WTC11 (cell line): ENCODE results near the gene FRAT2.

ENCODE experiments used
- ESRRA ChIP-seq: sonication (generic); formaldehyde crosslinking; IDR thresholded peaks from 2 replicates; pipeline ENCODE4 v1.8.1; 2022; ENCODE audit warnings: mild to moderate bottlenecking, missing genetic modification reagents, borderline replicate concordance
- SP1 ChIP-seq: sonication (generic); formaldehyde crosslinking; conservative IDR thresholded peaks from 2 replicates; pipeline ENCODE4 v1.8.1; 2022; ENCODE audit warnings: missing genetic modification reagents
- ZBTB21 ChIP-seq: sonication (generic); formaldehyde crosslinking; IDR thresholded peaks from 2 replicates; pipeline ENCODE4 v1.8.1; 2023; ENCODE audit warnings: mild to moderate bottlenecking, missing genetic modification reagents, borderline replicate concordance
- TF ChIP-seq, protein P1 (sequence below): fragments of 200-600 bp; IDR thresholded peaks from 2 replicates; pipeline ENCODE4 v1.8.0; 2022; ENCODE audit warnings: antibody characterized with exemption
- TF ChIP-seq, protein P2 (sequence below): sonication (generic); formaldehyde crosslinking; IDR thresholded peaks from 2 replicates; pipeline ENCODE4 v1.8.1; 2023; ENCODE audit warnings: mild to moderate bottlenecking, missing genetic modification reagents, borderline replicate concordance
- TF ChIP-seq, protein P3 (sequence below): sonication (generic); formaldehyde crosslinking; IDR thresholded peaks from 2 replicates; pipeline ENCODE4 v1.8.0; 2022; ENCODE audit warnings: mild to moderate bottlenecking, missing genetic modification reagents
- TF ChIP-seq, protein P4 (sequence below): sonication (generic); formaldehyde crosslinking; IDR thresholded peaks from 2 replicates; pipeline ENCODE4 v1.8.1; 2023; ENCODE audit warnings: mild to moderate bottlenecking, moderate library complexity, missing genetic modification reagents
- TF ChIP-seq, protein P5 (sequence below): sonication (generic); formaldehyde crosslinking; IDR thresholded peaks from 2 replicates; pipeline ENCODE4 v1.8.0; 2023; ENCODE audit warnings: missing genetic modification reagents

DNA sequence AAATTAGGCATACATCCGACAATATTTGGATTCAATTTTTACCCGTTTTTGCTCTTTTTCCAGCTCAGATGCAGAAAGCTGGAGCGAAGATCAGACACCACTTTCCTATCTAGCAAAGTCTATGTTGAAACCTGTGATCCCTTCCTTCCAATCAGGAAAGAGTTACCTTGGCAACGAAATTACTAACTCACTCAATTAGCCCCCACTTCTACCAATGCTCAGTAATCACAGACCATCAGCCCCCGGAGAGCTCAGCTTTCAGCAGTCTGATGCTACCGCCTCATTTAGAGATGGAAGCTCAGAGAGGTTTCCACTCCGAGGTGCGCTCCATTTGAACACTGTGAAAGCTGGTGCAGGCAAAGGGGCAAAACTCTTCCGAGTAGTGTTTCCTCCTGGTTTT is 8.8 kb downstream of the FRAT2 start:
- TF ChIP-seq, protein P1, sequence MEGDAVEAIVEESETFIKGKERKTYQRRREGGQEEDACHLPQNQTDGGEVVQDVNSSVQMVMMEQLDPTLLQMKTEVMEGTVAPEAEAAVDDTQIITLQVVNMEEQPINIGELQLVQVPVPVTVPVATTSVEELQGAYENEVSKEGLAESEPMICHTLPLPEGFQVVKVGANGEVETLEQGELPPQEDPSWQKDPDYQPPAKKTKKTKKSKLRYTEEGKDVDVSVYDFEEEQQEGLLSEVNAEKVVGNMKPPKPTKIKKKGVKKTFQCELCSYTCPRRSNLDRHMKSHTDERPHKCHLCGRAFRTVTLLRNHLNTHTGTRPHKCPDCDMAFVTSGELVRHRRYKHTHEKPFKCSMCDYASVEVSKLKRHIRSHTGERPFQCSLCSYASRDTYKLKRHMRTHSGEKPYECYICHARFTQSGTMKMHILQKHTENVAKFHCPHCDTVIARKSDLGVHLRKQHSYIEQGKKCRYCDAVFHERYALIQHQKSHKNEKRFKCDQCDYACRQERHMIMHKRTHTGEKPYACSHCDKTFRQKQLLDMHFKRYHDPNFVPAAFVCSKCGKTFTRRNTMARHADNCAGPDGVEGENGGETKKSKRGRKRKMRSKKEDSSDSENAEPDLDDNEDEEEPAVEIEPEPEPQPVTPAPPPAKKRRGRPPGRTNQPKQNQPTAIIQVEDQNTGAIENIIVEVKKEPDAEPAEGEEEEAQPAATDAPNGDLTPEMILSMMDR, result no peak
- TF ChIP-seq SP1 (CRISPR knock-in tag) (no peak), ZBTB21 (CRISPR knock-in tag) (no peak), ESRRA (CRISPR knock-in tag) (no peak)
- TF ChIP-seq, protein P2, sequence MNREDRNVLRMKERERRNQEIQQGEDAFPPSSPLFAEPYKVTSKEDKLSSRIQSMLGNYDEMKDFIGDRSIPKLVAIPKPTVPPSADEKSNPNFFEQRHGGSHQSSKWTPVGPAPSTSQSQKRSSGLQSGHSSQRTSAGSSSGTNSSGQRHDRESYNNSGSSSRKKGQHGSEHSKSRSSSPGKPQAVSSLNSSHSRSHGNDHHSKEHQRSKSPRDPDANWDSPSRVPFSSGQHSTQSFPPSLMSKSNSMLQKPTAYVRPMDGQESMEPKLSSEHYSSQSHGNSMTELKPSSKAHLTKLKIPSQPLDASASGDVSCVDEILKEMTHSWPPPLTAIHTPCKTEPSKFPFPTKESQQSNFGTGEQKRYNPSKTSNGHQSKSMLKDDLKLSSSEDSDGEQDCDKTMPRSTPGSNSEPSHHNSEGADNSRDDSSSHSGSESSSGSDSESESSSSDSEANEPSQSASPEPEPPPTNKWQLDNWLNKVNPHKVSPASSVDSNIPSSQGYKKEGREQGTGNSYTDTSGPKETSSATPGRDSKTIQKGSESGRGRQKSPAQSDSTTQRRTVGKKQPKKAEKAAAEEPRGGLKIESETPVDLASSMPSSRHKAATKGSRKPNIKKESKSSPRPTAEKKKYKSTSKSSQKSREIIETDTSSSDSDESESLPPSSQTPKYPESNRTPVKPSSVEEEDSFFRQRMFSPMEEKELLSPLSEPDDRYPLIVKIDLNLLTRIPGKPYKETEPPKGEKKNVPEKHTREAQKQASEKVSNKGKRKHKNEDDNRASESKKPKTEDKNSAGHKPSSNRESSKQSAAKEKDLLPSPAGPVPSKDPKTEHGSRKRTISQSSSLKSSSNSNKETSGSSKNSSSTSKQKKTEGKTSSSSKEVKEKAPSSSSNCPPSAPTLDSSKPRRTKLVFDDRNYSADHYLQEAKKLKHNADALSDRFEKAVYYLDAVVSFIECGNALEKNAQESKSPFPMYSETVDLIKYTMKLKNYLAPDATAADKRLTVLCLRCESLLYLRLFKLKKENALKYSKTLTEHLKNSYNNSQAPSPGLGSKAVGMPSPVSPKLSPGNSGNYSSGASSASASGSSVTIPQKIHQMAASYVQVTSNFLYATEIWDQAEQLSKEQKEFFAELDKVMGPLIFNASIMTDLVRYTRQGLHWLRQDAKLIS (CRISPR knock-in tag), result no peak
- TF ChIP-seq, protein P3, sequence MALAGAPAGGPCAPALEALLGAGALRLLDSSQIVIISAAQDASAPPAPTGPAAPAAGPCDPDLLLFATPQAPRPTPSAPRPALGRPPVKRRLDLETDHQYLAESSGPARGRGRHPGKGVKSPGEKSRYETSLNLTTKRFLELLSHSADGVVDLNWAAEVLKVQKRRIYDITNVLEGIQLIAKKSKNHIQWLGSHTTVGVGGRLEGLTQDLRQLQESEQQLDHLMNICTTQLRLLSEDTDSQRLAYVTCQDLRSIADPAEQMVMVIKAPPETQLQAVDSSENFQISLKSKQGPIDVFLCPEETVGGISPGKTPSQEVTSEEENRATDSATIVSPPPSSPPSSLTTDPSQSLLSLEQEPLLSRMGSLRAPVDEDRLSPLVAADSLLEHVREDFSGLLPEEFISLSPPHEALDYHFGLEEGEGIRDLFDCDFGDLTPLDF (CRISPR knock-in tag), result no peak
- TF ChIP-seq, protein P4, sequence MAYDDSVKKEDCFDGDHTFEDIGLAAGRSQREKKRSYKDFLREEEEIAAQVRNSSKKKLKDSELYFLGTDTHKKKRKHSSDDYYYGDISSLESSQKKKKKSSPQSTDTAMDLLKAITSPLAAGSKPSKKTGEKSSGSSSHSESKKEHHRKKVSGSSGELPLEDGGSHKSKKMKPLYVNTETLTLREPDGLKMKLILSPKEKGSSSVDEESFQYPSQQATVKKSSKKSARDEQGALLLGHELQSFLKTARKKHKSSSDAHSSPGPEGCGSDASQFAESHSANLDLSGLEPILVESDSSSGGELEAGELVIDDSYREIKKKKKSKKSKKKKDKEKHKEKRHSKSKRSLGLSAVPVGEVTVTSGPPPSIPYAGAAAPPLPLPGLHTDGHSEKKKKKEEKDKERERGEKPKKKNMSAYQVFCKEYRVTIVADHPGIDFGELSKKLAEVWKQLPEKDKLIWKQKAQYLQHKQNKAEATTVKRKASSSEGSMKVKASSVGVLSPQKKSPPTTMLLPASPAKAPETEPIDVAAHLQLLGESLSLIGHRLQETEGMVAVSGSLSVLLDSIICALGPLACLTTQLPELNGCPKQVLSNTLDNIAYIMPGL (CRISPR knock-in tag), result no peak
- TF ChIP-seq, protein P5, sequence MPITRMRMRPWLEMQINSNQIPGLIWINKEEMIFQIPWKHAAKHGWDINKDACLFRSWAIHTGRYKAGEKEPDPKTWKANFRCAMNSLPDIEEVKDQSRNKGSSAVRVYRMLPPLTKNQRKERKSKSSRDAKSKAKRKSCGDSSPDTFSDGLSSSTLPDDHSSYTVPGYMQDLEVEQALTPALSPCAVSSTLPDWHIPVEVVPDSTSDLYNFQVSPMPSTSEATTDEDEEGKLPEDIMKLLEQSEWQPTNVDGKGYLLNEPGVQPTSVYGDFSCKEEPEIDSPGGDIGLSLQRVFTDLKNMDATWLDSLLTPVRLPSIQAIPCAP, result no peak
